Hepatocyte (in vitro differentiated cells): ENCODE data around the gene APOL4.

Source experiments
- EZH2 ChIP-seq: fragments of 200-600 bp; sonication (generic); IDR thresholded peaks from 2 replicates; pipeline ENCODE4 v1.6.1; 2016; ENCODE audit warnings: antibody characterized with exemption, mild to moderate bottlenecking, borderline replicate concordance
- EZH2phosphoT487 ChIP-seq: fragments of 200-600 bp; sonication (generic); IDR thresholded peaks from one replicate; pipeline ENCODE4 v1.6.1; 2018; ENCODE audit warnings: antibody characterized with exemption, mild to moderate bottlenecking, low read depth, moderate library complexity; ENCODE audit not compliant: unreplicated experiment, severe bottlenecking
- TF ChIP-seq, protein P1 (sequence below): fragments of 200-600 bp; sonication (generic); IDR thresholded peaks from 2 replicates; pipeline ENCODE4 v1.5.1; 2016; ENCODE audit warnings: antibody characterized with exemption, mild to moderate bottlenecking; ENCODE audit not compliant: poor library complexity

DNA sequence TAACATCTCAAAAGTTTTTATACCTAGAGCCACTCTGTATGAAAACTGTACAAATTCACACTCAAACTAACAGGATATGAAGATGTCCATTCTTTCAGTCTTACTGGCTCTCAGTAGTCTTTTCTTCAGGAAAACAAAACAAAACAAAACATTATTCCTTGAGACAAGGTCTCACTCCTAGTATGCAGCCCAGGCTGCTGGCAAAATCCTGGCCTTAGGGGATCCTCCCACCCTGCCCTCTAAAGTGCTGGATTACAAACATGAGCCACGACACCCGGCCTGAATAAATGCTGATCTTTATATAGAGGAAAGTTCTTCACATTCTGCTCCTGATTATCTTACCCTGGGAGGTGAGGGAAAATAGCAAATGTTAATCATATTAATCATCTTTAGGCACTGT, 32.6 kb upstream of the APOL4 start:
- TF ChIP-seq, protein P1, sequence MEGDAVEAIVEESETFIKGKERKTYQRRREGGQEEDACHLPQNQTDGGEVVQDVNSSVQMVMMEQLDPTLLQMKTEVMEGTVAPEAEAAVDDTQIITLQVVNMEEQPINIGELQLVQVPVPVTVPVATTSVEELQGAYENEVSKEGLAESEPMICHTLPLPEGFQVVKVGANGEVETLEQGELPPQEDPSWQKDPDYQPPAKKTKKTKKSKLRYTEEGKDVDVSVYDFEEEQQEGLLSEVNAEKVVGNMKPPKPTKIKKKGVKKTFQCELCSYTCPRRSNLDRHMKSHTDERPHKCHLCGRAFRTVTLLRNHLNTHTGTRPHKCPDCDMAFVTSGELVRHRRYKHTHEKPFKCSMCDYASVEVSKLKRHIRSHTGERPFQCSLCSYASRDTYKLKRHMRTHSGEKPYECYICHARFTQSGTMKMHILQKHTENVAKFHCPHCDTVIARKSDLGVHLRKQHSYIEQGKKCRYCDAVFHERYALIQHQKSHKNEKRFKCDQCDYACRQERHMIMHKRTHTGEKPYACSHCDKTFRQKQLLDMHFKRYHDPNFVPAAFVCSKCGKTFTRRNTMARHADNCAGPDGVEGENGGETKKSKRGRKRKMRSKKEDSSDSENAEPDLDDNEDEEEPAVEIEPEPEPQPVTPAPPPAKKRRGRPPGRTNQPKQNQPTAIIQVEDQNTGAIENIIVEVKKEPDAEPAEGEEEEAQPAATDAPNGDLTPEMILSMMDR = no peak
- TF ChIP-seq EZH2phosphoT487 (no peak), EZH2 (no peak)
